ENCODE measurements around the gene MRTO4. TPM values are rescaled to one million over a fixed set of nuclear protein-coding genes. Genes with fewer than 3 reads are reported as not detected.

Gene MRTO4
- total and polyA plus RNA-seq, 9 of the 15 experiments (the other 6 are each of a cell fraction or from before 2014, with no cell fraction given) = 62.0 to 173 (median 146) TPM

DNA sequence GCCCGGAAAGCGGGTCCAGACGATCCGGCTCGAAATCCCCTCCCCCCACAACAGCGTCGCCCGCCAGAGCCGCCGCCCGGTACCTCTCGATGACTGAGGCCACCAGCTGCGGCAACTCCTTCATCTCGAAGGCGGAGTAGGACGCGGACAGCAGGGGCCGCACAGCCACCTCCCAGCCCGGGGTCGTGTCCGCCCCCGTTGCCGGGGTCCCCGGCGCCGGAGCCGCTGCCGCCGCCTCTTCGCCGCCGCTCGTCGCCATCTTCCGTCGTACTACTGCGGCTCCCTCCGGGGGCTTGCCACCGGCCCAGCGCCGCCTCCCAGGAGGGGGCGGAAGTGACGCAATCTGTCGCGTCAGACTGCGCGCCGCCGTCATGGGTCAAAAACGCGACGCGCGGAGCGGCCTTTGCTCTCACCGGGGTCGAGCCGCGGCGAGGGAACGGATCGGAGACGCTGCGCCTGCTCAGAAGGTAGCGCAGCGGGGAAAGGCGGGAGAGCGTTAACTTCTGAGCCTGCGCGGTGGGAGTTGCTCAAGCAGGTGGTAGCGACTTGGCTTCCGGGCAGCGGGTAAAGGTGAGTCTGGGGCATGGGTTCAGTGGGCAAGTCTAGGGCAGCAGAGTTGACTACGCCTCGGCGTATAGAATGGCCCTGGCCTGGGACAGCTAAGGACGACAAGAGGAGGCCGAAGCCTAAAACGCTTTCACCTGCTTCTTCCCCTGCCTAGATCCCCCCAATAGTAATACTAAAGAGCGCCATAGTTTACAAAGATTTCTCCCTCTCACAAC, 41.4 kb upstream of the MRTO4 start, which contains the start of gene UBR4 (continued):
- TF ChIP-seq, protein P1, sequence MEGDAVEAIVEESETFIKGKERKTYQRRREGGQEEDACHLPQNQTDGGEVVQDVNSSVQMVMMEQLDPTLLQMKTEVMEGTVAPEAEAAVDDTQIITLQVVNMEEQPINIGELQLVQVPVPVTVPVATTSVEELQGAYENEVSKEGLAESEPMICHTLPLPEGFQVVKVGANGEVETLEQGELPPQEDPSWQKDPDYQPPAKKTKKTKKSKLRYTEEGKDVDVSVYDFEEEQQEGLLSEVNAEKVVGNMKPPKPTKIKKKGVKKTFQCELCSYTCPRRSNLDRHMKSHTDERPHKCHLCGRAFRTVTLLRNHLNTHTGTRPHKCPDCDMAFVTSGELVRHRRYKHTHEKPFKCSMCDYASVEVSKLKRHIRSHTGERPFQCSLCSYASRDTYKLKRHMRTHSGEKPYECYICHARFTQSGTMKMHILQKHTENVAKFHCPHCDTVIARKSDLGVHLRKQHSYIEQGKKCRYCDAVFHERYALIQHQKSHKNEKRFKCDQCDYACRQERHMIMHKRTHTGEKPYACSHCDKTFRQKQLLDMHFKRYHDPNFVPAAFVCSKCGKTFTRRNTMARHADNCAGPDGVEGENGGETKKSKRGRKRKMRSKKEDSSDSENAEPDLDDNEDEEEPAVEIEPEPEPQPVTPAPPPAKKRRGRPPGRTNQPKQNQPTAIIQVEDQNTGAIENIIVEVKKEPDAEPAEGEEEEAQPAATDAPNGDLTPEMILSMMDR (IDR thresholded peaks at IDR 0.05 in 2 of 3, conservative IDR thresholded peaks at IDR 0.05 in 1 of 3; ENCODE audit: insufficient read depth in 2 of 3, low read depth in 1 of 3, low read length in 3 of 3) = peak in 2 of 3 experiments; percentile 7 to 10; a peak in 1 of 6 replicates
- peak; percentile 97 for TF ChIP-seq ETV1 (tag; conservative IDR thresholded peaks at IDR 0.05; ENCODE audit: low read depth)
- TF ChIP-seq NR3C1 (CRISPR knock-in tag; IDR thresholded peaks at IDR 0.05) = peak; percentile 32; the same call in 1 of the 2 replicates
- TF ChIP-seq SIN3A (IDR thresholded peaks at IDR 0.05; ENCODE audit: borderline replicate concordance in 2 of 2, control insufficient read depth in 1 of 2, low read depth in 2 of 2, low read length in 2 of 2) = peak in 1 of 2 experiments; percentile 54; a peak in 1 of 4 replicates
- TF ChIP-seq MAZ (CRISPR knock-in tag; conservative IDR thresholded peaks at IDR 0.05 in 1 of 2, IDR thresholded peaks at IDR 0.05 in 1 of 2) = peak; percentile 98
- TF ChIP-seq FOXK2 (conservative IDR thresholded peaks at IDR 0.05 in 1 of 2, IDR thresholded peaks at IDR 0.05 in 1 of 2; ENCODE audit: low read depth in 2 of 2) = peak; percentile 32 to 69; a peak in 2 of 4 replicates
- TF ChIP-seq FOXM1 (IDR thresholded peaks at IDR 0.05; ENCODE audit: low read depth) = no peak; the same call in 1 of the 2 replicates
- peak; percentile 86; the same call in 1 of the 2 replicates for TF ChIP-seq FOXM1 (CRISPR knock-in tag; IDR thresholded peaks at IDR 0.05; ENCODE audit: low read depth)
- no peak for TF ChIP-seq SRSF7 (optimal IDR thresholded peaks at IDR 0.05; ENCODE audit: low read depth, low read length)
- TF ChIP-seq MAFF (IDR thresholded peaks at IDR 0.05; ENCODE audit: low read length) = no peak
- peak; percentile 98 for TF ChIP-seq GABPA (tag; conservative IDR thresholded peaks at IDR 0.05; ENCODE audit: low read depth)
- TF ChIP-seq, protein P2, sequence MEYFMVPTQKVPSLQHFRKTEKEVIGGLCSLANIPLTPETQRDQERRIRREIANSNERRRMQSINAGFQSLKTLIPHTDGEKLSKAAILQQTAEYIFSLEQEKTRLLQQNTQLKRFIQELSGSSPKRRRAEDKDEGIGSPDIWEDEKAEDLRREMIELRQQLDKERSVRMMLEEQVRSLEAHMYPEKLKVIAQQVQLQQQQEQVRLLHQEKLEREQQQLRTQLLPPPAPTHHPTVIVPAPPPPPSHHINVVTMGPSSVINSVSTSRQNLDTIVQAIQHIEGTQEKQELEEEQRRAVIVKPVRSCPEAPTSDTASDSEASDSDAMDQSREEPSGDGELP (CRISPR knock-in tag; IDR thresholded peaks at IDR 0.05; ENCODE audit: borderline replicate concordance) = peak; percentile 83
- TF ChIP-seq MCM2 (IDR thresholded peaks at IDR 0.05; ENCODE audit: low read depth) = no peak
- TF ChIP-seq, protein P3, sequence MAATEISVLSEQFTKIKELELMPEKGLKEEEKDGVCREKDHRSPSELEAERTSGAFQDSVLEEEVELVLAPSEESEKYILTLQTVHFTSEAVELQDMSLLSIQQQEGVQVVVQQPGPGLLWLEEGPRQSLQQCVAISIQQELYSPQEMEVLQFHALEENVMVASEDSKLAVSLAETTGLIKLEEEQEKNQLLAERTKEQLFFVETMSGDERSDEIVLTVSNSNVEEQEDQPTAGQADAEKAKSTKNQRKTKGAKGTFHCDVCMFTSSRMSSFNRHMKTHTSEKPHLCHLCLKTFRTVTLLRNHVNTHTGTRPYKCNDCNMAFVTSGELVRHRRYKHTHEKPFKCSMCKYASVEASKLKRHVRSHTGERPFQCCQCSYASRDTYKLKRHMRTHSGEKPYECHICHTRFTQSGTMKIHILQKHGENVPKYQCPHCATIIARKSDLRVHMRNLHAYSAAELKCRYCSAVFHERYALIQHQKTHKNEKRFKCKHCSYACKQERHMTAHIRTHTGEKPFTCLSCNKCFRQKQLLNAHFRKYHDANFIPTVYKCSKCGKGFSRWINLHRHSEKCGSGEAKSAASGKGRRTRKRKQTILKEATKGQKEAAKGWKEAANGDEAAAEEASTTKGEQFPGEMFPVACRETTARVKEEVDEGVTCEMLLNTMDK (IDR thresholded peaks at IDR 0.05; ENCODE audit: borderline replicate concordance, insufficient read depth, low read depth, low read length, poor library complexity, severe bottlenecking) = peak; percentile 9
- TF ChIP-seq TAF1 (IDR thresholded peaks at IDR 0.05; ENCODE audit: control insufficient read depth, extremely low read depth, insufficient read depth, low read length, severe bottlenecking) = peak; percentile 97
- TF ChIP-seq, protein P4, sequence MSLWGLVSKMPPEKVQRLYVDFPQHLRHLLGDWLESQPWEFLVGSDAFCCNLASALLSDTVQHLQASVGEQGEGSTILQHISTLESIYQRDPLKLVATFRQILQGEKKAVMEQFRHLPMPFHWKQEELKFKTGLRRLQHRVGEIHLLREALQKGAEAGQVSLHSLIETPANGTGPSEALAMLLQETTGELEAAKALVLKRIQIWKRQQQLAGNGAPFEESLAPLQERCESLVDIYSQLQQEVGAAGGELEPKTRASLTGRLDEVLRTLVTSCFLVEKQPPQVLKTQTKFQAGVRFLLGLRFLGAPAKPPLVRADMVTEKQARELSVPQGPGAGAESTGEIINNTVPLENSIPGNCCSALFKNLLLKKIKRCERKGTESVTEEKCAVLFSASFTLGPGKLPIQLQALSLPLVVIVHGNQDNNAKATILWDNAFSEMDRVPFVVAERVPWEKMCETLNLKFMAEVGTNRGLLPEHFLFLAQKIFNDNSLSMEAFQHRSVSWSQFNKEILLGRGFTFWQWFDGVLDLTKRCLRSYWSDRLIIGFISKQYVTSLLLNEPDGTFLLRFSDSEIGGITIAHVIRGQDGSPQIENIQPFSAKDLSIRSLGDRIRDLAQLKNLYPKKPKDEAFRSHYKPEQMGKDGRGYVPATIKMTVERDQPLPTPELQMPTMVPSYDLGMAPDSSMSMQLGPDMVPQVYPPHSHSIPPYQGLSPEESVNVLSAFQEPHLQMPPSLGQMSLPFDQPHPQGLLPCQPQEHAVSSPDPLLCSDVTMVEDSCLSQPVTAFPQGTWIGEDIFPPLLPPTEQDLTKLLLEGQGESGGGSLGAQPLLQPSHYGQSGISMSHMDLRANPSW (CRISPR knock-in tag; IDR thresholded peaks at IDR 0.05) = peak; percentile 88; the same call in 1 of the 2 replicates
- no peak for TF ChIP-seq ZNF408 (CRISPR knock-in tag; IDR thresholded peaks at IDR 0.05; ENCODE audit: low read depth)

Data from K562 (cell line).